DMS114 treated with DMSO at 0.1 percent for 48 hours (cell line): ENCODE measurements around the gene NIPSNAP3A.

Experiments used
- DNase-seq: peaks from one replicate; lab custom pipeline; 2025; ENCODE audit not compliant: unreplicated experiment; lab: John Stamatoyannopoulos, UW

Gene NIPSNAP3A

GRCh38 chr9:104774132-104774531 is 26.6 kb downstream of the NIPSNAP3A start:
- no peak for DNase-seq

GRCh38 chr9:104774831-104775573 is 27.5 kb downstream of the NIPSNAP3A start:
- DNase-seq, result no peak

GRCh38 chr9:104775574-104775936 is 28.1 kb downstream of the NIPSNAP3A start:
- no peak for DNase-seq

- DNase-seq, result no peak
Measured at GRCh38 chr9:104775976-104776375, 28.5 kb downstream of the NIPSNAP3A start.

GRCh38 chr9:104776797-104777196 is 29.3 kb downstream of the NIPSNAP3A start:
- no peak for DNase-seq

- DNase-seq, result no peak
Measured at GRCh38 chr9:104778802-104779201, 31.3 kb downstream of the NIPSNAP3A start.

GRCh38 chr9:104779334-104779733 is 31.9 kb downstream of the NIPSNAP3A start:
- no peak for DNase-seq

- DNase-seq, result no peak
Measured at GRCh38 chr9:104779946-104780535, 32.6 kb downstream of the NIPSNAP3A start.

GRCh38 chr9:104780796-104781395 is 33.4 kb downstream of the NIPSNAP3A start:
- no peak for DNase-seq

- no peak for DNase-seq
Measured at GRCh38 chr9:104783588-104783987, 36.1 kb downstream of the NIPSNAP3A start.

- DNase-seq, result no peak
Measured at GRCh38 chr9:104784098-104784497, 36.6 kb downstream of the NIPSNAP3A start.

- DNase-seq, result no peak
Measured at GRCh38 chr9:104786293-104786692, 38.8 kb downstream of the NIPSNAP3A start.

- DNase-seq, result no peak
Measured at GRCh38 chr9:104787306-104788015, 40.0 kb downstream of the NIPSNAP3A start.

- no peak for DNase-seq
Measured at GRCh38 chr9:104788251-104788650, 40.8 kb downstream of the NIPSNAP3A start.

- DNase-seq, result no peak
Measured at GRCh38 chr9:104794070-104794469, 46.6 kb downstream of the NIPSNAP3A start.

- DNase-seq, result no peak
Measured at GRCh38 chr9:104795082-104795481, 47.6 kb downstream of the NIPSNAP3A start.

- DNase-seq, result no peak
Measured at GRCh38 chr9:104795857-104796256, 48.4 kb downstream of the NIPSNAP3A start.

GRCh38 chr9:104798209-104798995 is 50.9 kb downstream of the NIPSNAP3A start:
- no peak for DNase-seq

GRCh38 chr9:104800068-104800785 is 52.7 kb downstream of the NIPSNAP3A start:
- no peak for DNase-seq

GRCh38 chr9:104802110-104802509 is 54.6 kb downstream of the NIPSNAP3A start:
- DNase-seq, result no peak
